HG03135 (cell line): ENCODE measurements around the gene IGF1R.

Experiments
- ATAC-seq: cut with Tn5 transposase; IDR thresholded peaks from one replicate; pipeline ENCODE4 v1.9.1; 2021; ENCODE audit warnings: mild to moderate bottlenecking, moderate library complexity; ENCODE audit not compliant: unreplicated experiment

Gene IGF1R

DNA sequence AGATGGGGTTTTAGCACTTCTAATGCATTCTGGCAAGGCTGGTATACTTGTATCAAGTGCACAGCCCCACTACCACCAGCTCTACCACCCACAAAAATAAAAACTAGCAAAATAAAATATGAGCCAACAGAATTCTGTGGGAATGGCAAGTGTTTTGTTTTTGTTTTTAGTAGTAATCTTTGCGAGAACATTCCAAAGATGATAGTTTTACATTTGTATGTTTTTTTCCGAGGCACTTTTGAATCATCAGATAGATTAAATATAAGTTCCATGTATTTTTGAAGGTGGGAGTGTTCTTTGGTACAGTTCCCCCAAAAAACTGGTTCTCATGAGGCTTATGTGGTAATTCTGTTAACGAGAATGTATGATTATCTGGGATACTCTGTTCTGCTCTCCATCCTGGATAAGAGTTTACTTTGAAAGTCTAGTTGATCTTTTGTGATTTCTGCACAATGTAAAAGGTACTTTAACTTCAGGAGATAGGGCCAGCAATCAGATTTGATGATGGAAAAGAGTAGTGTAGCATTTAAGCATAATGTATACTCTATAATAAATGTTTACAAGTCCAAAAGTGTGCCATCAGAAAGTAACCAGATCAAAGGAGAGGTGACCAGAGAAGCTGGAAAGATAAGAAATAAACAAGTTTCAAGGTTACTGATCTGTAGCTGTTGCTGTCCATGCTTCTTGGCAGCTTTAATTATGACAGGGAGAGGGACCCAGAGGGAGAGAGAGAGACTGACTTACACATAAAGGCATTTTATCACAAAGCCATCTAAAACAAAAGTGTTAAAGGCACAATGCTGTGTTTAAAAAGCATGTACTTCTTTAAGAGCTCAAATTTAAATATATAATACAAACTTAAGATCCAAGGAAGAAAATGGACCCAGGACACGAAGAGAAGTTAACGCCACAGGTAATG is 228.4 kb downstream of the IGF1R start:
- ATAC-seq, result no peak

DNA sequence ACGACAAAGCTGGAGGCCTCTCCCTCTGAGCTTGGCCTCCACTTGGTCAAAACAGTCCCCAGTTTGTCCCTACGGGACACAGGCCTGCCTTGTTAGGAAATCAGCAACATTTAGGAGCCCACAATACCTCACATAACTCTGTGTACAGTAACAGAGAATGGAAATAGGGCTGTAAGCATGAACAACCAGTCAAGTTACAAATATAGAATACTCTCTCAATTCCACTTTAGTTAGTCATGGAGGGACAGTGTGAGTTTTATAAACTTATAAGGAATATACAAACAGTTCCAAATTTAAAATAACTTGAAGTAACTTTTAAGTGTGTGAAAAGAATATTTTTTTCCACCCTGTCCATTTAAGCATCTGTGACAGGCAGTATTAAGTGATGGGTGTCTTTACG is 229.8 kb downstream of the IGF1R start:
- ATAC-seq, result no peak

DNA sequence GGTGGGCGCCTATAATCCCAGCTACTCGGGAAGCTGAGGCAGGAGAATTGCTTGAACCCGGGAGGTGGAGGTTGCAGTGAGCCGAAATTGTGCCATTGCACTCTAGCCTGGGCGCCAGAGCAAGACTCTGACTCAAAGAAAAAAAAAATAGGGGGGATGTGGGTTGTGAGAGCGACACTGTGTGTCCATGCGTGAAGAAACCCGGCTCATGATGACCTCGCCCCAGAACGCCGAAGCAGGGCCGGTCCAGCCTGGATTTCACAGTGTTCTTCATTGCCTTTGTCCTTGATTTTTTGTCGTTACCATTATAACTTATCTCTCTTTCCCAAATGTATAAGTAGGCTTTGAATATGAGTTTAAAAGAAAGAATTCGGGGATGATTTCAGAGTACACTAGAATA is 230.5 kb downstream of the IGF1R start:
- ATAC-seq, result no peak

DNA sequence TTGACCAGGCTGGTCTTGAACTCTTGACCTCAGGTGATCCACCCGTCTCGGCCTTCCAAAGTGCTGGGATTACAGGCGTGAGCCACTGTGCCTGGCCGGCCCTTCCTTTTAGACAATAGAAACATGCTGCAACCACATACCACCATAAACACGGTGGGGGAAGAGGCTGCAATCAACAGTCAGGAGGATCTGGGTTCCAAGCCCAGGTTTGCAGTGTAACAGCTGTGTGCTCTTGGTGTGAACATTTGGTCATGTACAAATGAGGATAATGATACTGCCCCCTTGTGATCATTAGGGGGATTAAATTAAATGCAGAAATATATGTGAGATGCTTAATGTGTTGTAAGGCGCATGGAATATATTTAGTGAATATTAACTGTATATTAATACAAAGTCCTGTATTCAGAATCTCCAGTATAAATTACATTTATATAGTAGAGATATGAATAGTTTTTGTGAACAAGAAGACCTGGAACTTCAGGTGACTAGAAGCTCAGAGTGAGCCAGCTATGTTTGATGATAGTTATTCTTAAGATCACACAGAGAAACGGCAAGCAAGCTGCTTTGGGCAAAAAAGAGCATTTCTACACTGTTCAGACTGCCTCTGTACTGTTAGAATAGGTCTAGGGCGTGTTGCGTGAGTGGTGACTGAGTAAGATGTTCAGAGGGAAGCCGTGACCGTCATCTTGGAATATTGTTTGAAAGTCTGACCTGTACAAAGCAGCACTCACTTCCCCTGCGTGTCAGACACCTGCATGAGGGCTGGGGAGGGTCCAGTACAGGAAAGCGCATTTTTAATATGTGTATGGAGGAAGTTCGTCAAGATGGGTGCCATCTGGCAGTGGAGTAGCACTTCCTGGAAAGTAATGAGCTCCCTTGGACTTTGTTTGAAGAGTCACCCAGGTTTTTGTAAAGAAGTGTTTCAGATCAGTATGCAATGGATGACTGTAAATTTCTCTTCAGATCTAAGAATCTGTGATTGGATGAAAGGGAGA is 233.5 kb downstream of the IGF1R start:
- no peak for ATAC-seq

DNA sequence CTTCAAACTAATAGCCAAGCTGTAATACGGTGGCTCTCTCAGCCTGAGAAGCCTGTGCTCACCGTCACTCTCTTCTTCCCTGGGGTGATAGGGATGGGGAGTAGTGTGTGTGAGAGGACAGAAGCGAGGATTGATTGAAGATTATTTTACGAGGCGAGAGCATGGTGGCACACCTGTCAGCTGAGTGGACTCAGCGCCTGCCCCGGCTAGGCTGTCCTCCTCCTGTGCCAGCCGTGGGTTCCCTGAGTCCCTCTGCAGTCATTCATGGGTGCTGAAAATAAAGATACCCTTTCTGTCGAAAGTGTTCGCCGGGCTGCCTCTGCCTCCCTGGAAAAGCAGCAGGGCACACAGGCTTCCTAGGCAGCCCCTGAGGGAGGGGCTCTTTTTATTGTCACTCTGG is 235.1 kb downstream of the IGF1R start:
- ATAC-seq, result no peak

DNA sequence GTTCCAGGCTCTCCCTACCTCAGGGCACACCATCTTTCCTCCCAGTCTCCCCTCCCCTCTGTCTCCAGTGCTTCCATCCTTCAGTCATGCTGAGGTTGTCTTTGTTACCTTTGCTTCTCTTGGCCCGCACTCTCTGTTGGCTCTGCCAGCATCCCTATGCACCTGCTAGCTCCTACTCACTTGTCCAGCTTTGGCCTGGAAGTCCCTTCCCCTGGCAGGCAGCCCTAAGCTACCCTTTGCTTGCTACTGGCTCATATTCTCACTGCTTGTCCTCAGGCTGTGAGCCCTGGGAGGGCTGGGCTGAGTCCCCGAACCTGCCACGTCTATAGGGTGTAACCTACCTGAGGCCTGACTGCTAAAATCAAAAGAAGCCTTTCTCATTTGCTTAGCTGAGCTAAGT is 236.6 kb downstream of the IGF1R start:
- no peak for ATAC-seq

DNA sequence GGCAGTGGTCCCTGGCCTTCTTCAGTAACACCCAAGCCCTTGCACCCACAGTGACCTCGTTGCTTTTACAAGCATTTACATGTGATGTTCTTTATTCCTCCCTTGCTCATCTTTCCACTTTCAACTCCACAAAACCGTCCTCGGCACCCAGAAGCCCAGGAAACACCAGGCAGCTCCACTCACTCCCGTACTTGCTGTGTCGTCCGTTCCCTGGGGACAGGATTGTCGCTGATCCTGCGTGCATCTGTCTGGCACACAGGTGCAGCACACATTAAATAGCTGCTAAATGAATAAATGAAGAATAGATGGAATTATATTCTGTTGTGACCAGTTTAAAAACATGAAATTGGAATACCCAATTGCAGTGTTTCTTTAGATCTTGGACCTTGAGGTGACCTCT is 239.6 kb downstream of the IGF1R start:
- no peak for ATAC-seq

DNA sequence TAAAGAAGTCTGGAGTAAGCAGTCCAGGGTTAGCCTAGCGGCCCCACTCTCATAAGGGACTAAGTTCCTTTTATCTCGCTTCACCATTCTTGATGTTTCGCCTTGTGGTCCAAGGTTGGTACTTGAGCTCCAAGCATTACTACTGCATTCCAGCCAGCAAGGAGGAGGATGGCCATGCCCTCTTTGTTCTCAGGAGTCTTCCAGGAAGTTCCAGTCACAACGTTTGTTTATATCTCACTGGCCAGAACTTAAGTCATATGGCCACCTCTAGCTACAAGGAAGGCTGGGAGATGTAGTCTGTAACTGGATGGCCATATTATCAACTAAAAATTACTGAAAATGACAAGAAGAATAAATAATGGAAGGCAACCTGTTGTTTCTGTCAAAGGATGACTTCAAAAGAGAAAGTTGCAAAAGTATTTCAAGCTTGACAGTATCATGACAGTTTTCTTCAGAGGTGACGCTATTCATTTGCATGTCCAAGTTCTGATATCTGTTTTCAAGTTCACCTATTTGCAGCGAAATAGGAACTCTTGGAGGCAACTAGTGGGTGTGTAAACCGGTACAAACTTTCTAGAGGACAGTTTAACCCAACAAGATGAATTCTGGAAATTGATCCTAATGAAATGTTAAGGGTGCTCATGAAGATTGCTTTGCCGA is 240.6 kb downstream of the IGF1R start:
- ATAC-seq, result no peak

DNA sequence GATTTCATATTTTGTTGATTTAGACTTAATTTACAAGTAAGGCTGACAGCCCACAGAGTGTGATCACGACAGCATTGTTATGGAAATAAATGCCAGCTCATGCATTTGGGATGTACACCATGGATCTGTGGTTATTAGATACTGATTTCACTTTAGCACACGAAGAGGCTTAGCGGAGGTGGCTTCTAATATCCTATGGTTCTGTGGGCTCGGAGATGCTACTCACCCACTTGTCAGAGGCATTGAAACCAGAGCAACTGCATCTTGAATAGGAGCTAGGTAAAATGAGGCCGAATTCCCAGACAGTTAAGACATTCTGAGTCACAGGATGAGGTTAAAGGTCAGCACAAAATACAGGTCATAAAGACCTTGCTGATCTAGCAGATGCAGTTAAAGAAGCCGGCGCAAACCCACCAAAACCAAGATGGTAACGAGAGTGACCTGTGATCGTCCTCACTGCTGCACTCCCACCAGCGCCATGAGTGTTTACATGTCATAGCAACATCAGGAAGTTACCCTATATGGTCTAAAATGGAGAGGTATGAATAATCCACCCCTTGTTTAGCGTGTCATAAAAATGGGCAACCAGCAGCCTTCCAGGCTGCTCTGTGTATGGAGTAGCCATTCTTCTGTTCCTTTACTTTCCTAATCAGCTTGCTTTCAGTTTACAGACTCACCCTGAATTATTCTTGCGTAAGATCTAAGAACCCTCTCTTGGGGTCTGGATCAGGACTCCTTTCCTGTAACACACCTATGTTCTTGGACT is 241.8 kb downstream of the IGF1R start:
- ATAC-seq, result no peak

DNA sequence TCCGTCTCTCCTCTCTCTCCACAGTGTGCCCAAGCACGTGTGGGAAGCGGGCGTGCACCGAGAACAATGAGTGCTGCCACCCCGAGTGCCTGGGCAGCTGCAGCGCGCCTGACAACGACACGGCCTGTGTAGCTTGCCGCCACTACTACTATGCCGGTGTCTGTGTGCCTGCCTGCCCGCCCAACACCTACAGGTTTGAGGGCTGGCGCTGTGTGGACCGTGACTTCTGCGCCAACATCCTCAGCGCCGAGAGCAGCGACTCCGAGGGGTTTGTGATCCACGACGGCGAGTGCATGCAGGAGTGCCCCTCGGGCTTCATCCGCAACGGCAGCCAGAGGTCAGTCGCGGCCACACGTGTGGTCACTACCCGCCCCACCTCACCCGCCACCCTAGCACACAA is 243.0 kb downstream of the IGF1R start:
- no peak for ATAC-seq

DNA sequence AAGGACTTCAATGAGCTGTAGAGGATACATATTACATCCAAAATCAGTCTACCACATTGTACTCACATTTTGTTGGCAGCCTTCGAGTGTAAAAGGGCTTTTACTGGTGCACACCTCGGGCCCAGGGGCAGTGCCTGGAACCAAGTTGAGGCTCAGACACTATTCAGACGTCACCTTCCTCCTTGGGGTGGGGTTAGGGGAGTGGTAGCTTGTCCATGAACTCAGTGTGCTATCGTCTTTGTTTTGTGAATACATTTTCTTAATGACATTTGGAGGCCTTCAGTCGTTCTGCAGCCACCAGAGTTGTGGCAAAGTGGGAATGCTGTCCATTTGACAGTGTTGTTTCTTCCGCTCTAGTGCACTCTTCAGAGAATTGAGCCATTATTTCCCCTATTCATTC is 245.1 kb downstream of the IGF1R start:
- ATAC-seq, result no peak

DNA sequence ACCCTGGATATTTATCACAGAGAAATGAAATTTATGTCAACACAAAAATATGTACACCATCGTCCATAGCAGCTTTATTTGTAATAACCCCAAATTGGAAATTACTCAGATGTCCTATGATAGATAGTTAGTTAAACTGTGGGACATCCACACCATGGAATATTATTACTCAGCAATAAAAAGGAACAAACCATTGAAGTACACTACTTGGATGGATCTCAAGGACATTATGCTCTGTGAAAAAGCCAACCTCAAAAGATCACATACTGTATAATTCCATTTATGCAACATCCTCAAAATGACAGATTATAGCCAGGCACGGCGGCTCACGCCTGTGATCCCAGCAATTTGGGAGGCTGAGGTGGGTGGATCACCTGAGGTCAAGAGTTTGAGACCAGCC is 246.0 kb downstream of the IGF1R start:
- ATAC-seq, result no peak

DNA sequence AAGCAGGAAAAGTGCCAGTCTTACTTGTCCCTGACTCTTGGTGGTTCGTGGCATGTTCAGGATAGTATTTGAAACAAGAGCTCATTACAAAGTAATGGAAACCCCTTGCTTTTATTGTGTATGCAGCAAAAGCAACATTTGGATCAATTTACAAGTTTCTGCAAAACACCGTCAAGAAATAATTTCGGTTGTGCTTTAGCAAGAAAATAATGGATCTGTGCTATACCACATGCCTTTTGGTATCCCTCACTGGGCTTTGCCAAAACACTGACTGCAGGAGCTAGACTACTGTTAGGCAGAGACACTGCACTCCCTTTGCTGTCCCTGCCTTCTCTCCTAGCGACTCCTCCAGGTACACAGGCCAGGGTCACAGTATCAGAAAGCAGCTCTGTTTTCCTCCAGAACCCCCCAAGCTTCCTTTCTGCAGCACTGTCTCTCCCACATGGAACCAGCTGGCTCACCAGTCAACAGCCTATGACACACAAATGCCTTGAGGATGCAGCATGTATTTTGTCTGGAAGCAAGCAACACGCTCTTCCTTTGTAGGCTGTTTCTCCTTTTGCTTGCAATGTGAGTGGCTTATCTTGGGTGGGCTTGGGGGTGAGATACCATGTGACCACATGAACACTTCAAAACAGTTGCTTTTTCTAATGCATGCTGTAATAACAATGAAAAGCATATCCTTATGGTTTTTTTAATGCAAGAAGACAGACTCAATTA is 247.8 kb downstream of the IGF1R start:
- no peak for ATAC-seq

DNA sequence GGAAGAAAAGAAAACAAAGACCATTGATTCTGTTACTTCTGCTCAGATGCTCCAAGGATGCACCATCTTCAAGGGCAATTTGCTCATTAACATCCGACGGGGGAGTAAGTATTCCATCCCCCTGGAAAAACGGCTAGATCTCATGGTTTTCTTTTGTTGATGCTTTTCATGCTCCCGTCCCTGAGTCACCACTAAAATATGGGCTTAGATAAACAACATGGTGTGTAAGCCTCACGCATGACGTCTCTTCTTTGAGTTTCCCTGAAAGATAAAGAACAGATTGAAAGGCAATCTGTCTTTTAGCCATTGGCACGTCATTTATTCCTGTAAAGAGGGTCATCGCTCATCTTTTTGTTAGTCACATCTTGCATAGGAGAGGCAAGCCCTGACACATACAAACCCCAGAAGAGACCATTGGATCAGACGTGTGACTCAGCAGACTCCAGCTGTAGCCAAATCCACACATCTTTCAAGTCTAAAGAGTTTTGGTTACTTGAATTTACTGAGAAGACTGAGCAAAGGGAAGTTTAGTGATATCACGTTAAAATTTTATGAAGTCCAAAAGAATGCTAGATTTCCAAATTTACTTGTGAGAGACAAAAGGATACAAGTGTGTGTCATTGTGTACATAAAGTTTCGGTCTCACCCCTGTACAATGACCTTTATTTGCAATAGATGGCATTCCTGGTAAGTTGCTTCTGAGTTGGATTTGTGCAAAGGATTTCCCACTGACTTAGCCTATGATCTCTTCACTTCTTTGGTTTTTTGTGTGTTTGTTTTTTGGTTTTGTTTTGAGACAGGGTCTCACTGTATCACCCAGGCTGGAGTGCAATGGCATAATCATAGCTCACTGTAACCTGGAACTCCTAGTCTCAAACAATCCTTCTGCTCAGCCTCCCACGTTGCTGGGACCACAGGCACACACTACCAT is 248.7 kb downstream of the IGF1R start:
- ATAC-seq, result no peak

DNA sequence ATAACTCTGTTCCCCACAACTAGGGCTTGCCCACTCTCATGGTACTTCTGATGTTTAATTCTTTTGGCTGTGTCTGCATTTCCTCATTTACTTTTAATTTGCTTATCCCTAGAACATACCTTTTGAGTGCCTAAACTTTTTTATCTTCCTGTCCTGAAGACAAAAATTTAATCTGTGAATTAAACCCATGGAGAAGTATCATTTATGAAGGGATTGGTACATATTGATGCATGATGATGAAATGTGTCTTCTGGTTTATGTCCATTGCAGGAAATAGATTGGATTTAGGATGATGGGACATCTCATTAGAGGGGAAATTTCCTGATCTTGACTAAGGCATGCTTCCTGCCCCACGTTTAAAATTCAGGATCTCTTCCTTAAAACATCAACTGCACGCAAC is 249.8 kb downstream of the IGF1R start:
- no peak for ATAC-seq

DNA sequence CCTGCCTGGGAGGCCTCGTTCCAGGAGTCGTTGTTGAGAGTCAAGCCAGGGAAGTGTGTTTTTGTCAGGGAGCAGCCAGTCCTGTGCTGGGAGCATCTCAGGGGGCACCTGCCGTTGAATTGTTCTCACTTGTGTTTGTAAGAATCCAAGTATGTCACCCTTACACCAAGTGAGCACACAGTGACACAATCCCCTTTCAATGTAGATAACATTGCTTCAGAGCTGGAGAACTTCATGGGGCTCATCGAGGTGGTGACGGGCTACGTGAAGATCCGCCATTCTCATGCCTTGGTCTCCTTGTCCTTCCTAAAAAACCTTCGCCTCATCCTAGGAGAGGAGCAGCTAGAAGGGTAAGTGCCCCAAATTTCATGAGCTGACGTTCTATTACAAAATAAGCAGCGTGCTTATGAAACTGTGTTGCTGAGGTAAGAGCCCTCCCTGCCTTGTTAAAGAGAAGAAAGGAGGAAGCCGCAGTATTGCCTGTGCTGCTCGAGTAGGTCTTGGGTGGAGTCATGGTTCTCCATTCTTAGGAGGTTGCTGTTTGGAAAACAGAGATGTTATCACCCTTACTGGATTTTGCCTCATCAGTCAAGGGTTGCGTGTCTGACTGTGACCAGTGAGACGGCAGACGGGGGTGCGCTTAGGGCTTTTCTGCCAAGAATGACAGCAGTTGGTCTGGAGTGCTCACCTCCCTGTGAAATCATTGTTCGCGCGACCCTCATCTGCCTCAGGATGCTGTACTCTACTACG is 251.1 kb downstream of the IGF1R start:
- ATAC-seq, result no peak

DNA sequence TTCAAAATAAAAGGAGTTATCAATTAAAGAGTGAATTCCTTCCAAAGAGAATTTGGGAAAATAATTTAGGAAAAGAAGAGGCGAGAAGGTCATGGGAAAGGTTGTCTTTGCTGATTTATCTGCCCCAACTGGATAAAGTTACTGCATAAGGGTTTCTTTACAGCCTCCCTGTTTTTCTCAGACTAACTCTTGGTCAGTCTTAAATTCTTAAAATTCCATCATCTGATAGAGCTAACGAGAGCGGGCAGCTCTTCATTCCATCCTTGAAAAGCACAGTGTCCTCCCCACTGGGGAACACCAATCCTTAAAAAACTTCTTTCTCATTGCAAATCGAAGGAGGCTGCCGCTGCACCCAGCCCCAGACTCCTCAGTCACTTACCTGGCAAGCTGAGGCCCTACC is 252.0 kb downstream of the IGF1R start:
- ATAC-seq, result no peak

DNA sequence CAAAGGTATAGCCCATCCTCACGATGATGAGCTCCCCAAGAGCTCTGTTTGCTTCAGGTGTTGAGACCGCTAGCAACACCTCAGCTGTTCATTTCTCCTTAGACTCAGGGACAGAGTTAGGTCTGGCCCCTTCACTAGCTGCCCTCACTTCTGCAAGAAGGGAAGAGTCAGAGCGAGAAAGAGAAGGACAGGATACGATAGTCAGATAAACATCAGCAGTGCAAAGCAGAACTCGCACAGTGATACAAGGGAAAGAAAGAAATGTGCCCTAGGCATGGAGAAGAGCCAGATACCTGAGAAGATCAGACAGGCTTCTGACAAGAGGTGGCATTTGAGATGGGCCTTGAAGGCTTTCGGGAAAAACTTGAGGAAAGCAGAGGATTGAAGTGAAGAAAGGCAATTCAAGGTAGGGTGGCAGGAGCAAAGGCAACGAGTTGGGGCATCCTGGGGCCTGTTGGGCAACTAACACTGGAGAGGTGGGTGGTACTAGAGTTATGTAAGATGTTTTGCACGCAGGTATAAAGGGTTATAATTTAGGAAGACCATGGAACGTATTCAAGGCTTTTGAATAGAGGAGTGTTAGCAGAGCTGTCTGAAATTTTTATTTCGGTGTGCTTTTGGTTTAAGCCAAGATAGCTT is 253.2 kb downstream of the IGF1R start:
- no peak for ATAC-seq
